ENCODE results near the gene EIF2D.
"Not testable (repeated sequence)": the region's sequence is repeated elsewhere in the genome, so short reads cannot be mapped to it uniquely, and the experiment has no call there.

The EIF2D gene

DNA sequence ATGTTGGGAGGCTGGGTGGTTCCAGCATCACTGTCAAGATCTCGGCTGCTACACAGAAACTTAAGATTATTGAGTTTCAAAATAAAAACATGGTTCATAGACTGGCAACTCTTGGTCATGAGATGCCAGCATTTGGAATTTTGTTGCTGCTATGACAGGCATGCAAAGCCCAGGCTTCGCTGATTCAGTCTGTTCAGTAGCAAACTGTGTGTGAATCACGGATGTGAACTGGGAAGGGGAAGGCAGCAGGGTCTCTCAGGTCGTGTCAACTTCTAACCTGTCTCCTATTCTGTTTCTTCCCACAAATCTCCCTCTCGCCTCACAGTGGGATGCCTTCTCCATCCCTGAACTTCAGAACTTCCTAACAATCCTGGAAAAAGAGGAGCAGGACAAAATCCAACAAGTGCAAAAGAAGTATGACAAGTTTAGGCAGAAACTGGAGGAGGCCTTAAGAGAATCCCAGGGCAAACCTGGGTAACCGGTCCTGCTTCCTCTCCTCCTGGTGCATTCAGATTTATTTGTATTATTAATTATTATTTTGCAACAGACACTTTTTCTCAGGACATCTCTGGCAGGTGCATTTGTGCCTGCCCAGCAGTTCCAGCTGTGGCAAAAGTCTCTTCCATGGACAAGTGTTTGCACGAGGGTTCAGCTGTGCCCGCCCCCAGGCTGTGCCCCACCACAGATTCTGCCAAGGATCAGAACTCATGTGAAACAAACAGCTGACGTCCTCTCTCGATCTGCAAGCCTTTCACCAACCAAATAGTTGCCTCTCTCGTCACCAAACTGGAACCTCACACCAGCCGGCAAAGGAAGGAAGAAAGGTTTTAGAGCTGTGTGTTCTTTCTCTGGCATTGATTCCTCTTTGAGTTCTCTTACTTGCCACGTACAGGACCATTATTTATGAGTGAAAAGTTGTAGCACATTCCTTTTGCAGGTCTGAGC lies 25.5 kb downstream of the EIF2D start:
- no peak for DNase-seq (ENCODE audit: low spot score)

DNA sequence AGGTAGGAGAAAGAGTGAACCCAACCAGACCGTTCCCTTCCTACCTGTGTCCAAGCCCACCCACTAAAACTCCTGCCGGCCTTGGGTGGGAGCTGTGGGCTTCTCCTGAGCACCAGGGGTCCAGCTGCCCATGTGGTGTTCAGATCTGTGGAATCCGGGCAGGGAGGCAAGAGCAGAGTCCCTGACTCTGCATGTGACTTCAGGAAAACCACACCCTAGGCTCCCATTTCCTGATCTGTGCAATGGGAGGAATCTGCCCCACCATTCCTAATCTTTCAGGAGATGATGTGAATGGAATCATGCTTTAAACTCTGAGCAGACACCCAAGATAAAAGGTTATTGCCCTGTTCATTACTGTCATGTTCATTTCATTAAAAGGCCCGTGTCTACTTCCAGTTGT lies 27.6 kb downstream of the EIF2D start:
- DNase-seq (ENCODE audit: low spot score) = no peak

DNA sequence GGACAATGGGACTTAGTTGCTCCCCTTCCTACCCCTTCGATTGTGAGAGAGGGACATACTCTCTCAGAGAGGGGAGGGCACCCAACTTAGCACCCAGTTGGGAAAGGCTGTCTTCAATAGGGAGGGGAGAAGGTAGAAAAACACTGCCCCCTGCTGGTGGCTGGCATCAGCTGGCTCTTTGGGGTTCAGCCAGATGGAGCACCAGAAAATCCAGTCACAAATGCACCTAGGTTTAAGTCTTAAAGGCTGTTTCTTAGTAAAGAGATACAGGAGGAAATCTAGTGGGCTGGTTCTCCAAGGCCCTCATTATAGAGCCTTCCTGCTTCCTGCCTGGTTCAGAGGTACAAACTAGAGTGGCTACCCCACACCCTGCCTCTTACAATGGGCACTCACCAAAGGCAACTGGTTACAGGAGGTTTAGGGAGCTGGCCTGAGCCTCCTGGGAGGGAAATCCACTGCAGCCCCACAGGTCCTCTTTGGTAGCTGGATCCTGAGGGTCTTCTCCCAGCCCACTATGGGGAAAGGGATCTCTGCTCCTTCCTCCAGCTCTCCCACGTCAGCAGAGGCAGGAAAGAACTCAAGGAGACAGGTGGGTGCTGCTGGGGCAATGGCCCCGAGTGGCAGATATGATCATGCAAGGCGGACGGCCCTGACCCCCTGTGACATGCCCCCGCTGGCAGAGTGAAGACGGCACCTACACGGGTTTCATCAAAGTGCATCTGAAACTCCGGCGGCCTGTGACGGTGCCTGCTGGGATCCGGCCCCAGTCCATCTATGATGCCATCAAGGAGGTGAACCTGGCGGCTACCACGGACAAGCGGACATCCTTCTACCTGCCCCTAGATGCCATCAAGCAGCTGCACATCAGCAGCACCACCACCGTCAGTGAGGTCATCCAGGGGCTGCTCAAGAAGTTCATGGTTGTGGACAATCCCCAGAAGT lies 28.3 kb downstream of the EIF2D start:
- DNase-seq (ENCODE audit: low spot score) = peak; percentile 78

DNA sequence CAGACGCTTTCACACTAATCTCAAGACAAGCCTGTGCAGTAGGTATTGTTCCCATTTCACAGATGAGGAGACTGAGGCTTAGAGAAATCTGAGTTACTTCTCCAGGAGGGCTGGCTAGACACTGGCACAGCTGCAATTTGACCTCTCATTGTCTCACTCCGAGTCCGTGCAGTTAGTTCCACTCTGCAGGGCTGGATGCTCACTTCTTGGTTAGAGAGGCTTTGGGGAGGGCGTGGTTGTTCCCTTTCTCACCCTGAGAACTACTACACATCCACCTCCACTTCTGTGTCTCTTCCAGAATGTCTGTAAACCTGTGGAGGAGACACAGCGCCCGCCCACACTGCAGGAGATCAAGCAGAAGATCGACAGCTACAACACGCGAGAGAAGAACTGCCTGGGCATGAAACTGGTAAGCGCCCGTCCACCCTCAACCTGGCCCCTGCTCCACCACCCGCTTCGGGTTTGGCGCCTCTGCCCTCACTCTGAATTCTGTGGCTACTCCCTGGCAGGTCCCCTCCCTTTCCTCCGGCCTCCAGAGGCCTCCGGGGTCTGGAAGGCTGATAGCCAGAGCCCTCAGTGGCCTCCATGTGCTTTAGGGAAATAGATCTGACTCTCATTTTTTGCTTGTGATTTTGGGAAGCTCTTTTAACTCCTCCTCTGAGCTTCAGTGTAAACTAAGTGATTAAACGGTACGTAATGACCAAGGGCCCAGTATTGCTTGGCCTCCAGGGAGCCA lies 29.1 kb downstream of the EIF2D start:
- DNase-seq (ENCODE audit: low spot score) = no peak

- DNase-seq (ENCODE audit: low spot score) = no peak
Observed at GRCh38 chr1:206582537-206582936, 29.7 kb downstream of the EIF2D start.

- no peak for DNase-seq (ENCODE audit: low spot score)
Observed at GRCh38 chr1:206581571-206581981, 30.7 kb downstream of the EIF2D start.

DNA sequence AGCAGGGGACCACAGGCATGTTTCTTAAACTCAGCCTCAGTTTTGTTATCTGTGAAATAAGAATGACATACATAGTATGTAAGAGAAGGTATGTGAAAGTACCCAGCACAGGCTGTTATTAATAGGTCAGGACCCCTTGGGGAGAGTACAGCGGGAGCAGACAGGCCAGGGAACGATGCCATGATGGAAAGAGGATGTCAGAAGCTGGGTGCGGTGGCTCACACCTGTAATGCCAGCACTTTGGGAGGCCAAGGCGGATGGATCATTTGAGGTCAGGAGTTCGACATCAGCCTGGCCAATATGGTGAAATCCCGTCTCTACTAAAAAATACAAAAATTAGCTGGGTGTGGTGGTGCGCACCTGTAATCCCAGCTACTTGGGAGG lies 31.2 kb downstream of the EIF2D start:
- DNase-seq (ENCODE audit: low spot score) = not testable (repeated sequence)

GRCh38 chr1:206580438-206581113 lies 31.7 kb downstream of the EIF2D start:
- no peak for DNase-seq (ENCODE audit: low spot score)

DNA sequence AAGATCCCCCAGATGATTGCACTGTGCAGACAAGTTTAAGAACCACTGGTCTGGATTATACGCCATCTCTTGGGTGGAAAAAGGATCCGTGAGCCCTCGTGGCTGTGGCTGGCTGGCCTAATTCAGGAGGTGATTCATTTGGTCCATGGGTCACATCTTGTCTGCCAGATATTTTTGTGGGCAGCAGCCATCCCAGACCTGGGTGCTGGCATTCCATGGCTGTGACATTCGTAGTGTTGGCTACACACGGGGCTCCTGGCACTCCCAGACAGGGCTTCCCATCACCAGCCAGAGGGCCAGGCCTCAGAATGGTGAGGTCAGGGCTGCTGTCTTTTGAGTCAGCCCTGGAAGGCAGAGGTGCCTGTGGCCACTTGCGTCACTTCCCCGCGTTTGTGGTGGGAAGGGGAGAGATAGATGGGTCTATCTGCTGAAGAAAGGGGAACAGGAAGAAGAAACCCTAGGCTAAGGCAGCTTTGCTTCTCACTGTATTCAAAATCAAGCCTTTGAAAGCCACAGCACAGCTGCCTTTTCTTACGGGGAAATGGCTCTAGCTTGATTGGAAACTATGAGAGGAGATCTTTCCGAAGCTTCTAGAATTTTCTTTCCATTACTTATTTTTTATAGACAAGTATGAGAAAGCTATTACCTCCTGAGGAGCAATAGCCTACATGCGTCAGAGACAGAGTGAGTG lies 32.4 kb downstream of the EIF2D start:
- DNase-seq (ENCODE audit: low spot score) = peak; percentile 69

DNA sequence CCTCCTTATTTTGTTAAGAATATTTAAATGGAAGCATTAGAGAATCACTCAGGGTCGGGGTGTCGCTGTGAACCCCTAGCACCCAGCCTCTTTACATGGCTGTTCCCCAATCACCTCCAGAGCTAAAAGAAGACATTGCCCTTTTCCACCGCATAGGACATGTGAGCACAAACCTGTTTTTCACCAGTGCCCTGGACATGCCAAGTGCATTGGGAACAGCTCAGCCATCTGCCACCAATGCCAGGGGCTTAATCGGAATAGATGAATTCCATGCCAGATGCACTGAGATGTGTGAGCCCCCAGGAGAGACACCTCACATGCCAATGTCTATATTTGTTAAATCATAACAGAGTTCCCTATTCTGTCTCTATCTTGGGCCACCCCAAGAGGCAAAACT lies 33.3 kb downstream of the EIF2D start:
- DNase-seq (ENCODE audit: low spot score) = no peak

- no peak for DNase-seq (ENCODE audit: low spot score)
Observed at GRCh38 chr1:206578068-206578977, 33.9 kb downstream of the EIF2D start.

- no peak for DNase-seq (ENCODE audit: low spot score)
Observed at GRCh38 chr1:206577626-206578025, 34.6 kb downstream of the EIF2D start.

GRCh38 chr1:206575894-206576737 lies 36.1 kb downstream of the EIF2D start:
- DNase-seq (ENCODE audit: low spot score) = no peak

DNA sequence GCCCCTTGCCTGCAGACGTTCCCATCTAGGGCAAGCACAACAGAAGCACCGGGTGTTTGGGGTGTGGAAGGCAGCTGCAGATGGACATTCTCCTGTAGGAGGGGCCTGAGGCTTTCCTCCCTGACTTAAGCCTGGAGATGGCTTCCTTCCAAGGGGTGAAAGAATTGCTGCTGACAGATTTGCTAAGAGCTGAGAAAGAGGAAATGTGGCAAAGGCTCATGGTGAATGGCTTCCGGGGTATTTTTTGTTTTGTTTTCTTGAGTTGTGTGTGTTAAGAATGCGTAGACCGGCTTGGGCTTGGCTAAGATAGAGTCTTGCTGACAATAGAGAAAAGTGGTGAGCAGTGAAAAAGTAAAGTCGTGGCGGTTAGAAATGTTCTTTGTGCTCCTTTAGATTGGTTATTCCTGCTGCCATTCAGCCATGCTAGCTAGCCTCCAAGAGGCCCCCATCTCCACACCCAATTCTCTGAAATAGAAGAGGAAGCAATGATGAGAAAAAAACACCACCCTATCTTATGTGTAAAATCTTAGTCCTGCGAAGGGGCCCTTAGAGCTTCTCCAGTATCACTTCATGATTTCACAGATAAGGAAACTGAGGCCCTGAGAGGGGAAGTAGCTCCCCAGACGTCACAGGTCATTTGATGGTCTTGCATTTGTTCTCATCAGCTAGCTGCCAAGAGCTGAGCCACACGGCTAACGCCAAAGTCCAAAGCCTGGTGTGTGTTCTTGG lies 36.9 kb downstream of the EIF2D start:
- no peak for DNase-seq (ENCODE audit: low spot score)

DNA sequence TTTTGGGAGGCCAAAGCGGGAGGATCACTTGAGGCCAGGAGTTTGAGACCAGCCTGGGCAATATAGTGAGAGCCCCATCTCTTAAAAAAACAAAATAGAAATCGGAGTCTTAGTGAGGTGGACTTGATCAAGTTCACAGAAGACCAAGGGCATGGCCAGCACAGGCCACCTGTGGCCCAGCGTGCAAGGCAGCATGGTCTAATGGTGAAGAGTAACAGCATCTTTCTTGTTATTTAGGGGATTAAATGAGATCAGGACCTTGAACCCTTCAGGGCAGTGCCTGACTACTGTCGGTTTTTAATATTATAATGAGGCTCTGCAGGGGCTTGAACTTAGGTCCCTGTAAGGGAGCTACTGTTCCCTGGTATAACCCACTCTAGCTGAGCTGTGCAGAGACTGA lies 38.5 kb downstream of the EIF2D start:
- no peak for DNase-seq (ENCODE audit: low spot score)

DNA sequence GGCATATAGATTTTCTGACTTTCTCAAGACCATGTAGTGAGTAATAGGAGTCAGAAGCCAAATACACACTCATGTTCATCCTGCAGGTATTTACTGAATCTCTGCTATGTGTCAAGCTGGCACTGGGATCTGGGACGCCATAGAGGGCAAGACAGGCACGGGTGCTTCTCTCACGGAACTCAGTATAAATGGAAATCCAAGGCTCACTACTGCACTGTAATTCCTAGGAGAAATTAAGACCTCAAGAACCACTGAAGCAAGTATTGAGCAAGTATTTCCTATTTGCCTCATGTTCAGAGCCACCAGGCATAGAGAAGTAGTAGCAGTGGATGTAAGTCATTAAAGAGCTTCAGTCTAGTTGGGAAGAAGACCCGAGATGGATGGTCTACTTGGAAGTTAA lies 38.9 kb downstream of the EIF2D start:
- no peak for DNase-seq (ENCODE audit: low spot score)

GRCh38 chr1:206572835-206573234 lies 39.4 kb downstream of the EIF2D start:
- no peak for DNase-seq (ENCODE audit: low spot score)

GRCh38 chr1:206570529-206570928 lies 41.7 kb downstream of the EIF2D start:
- no peak for DNase-seq (ENCODE audit: low spot score)

Data from germinal center (tissue), 1 donor.